Colonic mucosa (tissue), 4 donors: ENCODE measurements around the gene MUSTN1. TPM values are rescaled to one million over a fixed set of nuclear protein-coding genes. Genes with fewer than 3 reads are reported as not detected.

Experiments
- DNase-seq: peaks from one replicate; pipeline ENCODE4 v3.0.0-alpha.2; 2020
- H3K27ac ChIP-seq: fragments of 200-600 bp; one replicate; pipeline ENCODE4 v1.8.0; 2021
- H3K27me3 ChIP-seq: fragments of 200-600 bp; one replicate; pipeline ENCODE4 v1.8.0; 2021
- H3K36me3 ChIP-seq: fragments of 200-600 bp; one replicate; pipeline ENCODE4 v1.8.0; 2021
- H3K4me1 ChIP-seq: fragments of 200-600 bp; one replicate; pipeline ENCODE4 v1.8.0; 2021; ENCODE audit warnings: mild to moderate bottlenecking
- H3K4me3 ChIP-seq: fragments of 200-600 bp; one replicate; pipeline ENCODE4 v1.8.0; 2021
- H3K9ac ChIP-seq, 2 donors: one replicate each; pipeline ENCODE4 v1.7.0; 2013; ENCODE audit warnings: control low read depth in 2 of 2, low read depth in 2 of 2, low read length in 2 of 2
- H3K9me3 ChIP-seq: fragments of 200-600 bp; one replicate; pipeline ENCODE4 v1.8.0; 2021
- CTCF ChIP-seq: fragments of 200-600 bp; IDR thresholded peaks from one replicate; pipeline ENCODE4 v1.8.0; 2022; ENCODE audit warnings: antibody characterized with exemption, mild to moderate bottlenecking
- intact Hi-C: fragments of 100-400 bp; cut with DNase I; formaldehyde crosslinking; loops from one replicate; pipeline ENCODE4 v1.14.1; 2022
- total RNA-seq, 2 donors: library from RNA; stranded (reverse); fragmentation: NEBNext Ultra II Directional in 1 of 2; extraction: Animal tissue kit (Norgen Biotek cat#: 25700) in 1 of 2; gene quantifications; one replicate each; pipeline ENCODE4 v1.2.1, GENCODE V29; 2021
- donor health status: healthy.
- donor health status: DM: no; HTN: no; CAD: no.
- donor health status: DM: no; HTN: no; CAD: no.

Gene MUSTN1
- total RNA-seq, 2 donors from 2014 or later: 1.5 to 3.2 TPM

GRCh38 chr3:52841981-52842340 is 7.1 kb upstream of the MUSTN1 start:
- H3K9ac ChIP-seq: no peak overlapping the region
- H3K9me3 ChIP-seq: no peaks in the 10 kb centered on the region
- no peaks in the 10 kb centered on the region for H3K27me3 ChIP-seq
- no peaks in the 10 kb centered on the region for H3K4me1 ChIP-seq
- intact Hi-C loops: no loop called here
- no peak overlapping the region for H3K27ac ChIP-seq
- no peaks in the 10 kb centered on the region for H3K36me3 ChIP-seq
- DNase-seq: no peak
- TF ChIP-seq CTCF: no peak
- no peak overlapping the region for H3K4me3 ChIP-seq

GRCh38 chr3:52841211-52841980 is 6.6 kb upstream of the MUSTN1 start:
- H3K27me3 ChIP-seq: no peaks in the 10 kb centered on the region
- H3K4me1 ChIP-seq: no peaks in the 10 kb centered on the region
- intact Hi-C loops: no loop called here
- no peaks in the 10 kb centered on the region for H3K36me3 ChIP-seq
- H3K27ac ChIP-seq: no peak overlapping the region
- H3K9me3 ChIP-seq: no peaks in the 10 kb centered on the region
- H3K4me3 ChIP-seq: no peak overlapping the region
- TF ChIP-seq CTCF: no peak
- no peak for DNase-seq
- H3K9ac ChIP-seq: no peak overlapping the region

GRCh38 chr3:52839892-52840545 is 5.2 kb upstream of the MUSTN1 start:
- DNase-seq: no peak
- Histone ChIP-seq H3K36me3 (no peaks in the 10 kb centered on the region), H3K27me3 (no peaks in the 10 kb centered on the region), H3K27ac (no peak overlapping the region), H3K4me1 (no peaks in the 10 kb centered on the region), H3K4me3 (no peak overlapping the region), H3K9ac (no peak overlapping the region), H3K9me3 (no peaks in the 10 kb centered on the region)
- intact Hi-C loops: no loop called here
- TF ChIP-seq CTCF: no peak

GRCh38 chr3:52839268-52839575 is 4.4 kb upstream of the MUSTN1 start:
- H3K36me3 ChIP-seq: no peaks in the 10 kb centered on the region
- no peaks in the 10 kb centered on the region for H3K4me1 ChIP-seq
- no peak for TF ChIP-seq CTCF
- intact Hi-C loops: no loop called here
- no peaks in the 10 kb centered on the region for H3K9me3 ChIP-seq
- H3K27me3 ChIP-seq: no peaks in the 10 kb centered on the region
- no peak overlapping the region for H3K9ac ChIP-seq
- no peak for DNase-seq
- H3K4me3 ChIP-seq: no peak overlapping the region
- no peak overlapping the region for H3K27ac ChIP-seq

GRCh38 chr3:52838561-52839267 is 3.9 kb upstream of the MUSTN1 start:
- intact Hi-C loops: no loop called here
- no peak for TF ChIP-seq CTCF
- Histone ChIP-seq H3K4me3 (no peak overlapping the region), H3K27me3 (no peaks in the 10 kb centered on the region), H3K9me3 (no peaks in the 10 kb centered on the region), H3K36me3 (no peaks in the 10 kb centered on the region), H3K27ac (no peak overlapping the region), H3K9ac (no peak overlapping the region), H3K4me1 (no peaks in the 10 kb centered on the region)
- DNase-seq: no peak
